KOPT-K1 (cell line): Measurements from ENCODE around the gene DCLK3.

Source experiments
- H3K27ac ChIP-seq: fragments of 200-600 bp; sonication (generic); 2 replicates; pipeline ENCODE4 v1.5.1; 2016; ENCODE audit warnings: antibody characterized with exemption, mild to moderate bottlenecking, low read depth, low read length; ENCODE audit not compliant: poor library complexity, severe bottlenecking
- H3K36me3 ChIP-seq: fragments of 200-600 bp; sonication (generic); 2 replicates; pipeline ENCODE4 v1.5.1; 2017; ENCODE audit warnings: antibody characterized with exemption, mild to moderate bottlenecking, low read length, moderate library complexity; ENCODE audit not compliant: insufficient read depth
- H3K9me3 ChIP-seq: fragments of 200-600 bp; sonication (generic); 2 replicates; pipeline ENCODE4 v1.5.1; 2017; ENCODE audit warnings: antibody characterized with exemption, low read length, mild to moderate bottlenecking; ENCODE audit not compliant: insufficient read depth, poor library complexity, severe bottlenecking

Gene DCLK3

DNA sequence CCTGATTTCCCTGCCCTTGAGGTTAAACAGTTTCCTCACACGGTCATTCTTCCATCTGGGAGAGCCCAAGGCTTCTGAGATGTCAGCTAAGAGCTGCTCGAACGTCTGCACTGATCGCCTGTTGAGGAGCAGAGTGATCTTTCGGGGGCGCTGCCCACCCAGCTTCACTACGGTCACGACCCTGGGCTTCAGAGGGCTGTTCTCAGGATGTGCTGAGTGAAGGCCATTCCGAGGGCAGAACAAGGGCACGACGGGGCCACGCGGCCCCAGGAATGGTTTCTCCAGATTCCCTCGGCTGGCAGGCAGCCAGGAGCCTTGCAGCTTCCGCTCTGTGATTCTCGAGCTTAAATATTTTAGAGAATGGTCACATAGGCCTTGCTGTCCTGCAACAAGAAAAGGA is 25.7 kb downstream of the DCLK3 start:
- Histone ChIP-seq H3K27ac (no peak overlapping the region), H3K9me3 (no peaks in the 10 kb centered on the region), H3K36me3 (no peaks in the 10 kb centered on the region)

DNA sequence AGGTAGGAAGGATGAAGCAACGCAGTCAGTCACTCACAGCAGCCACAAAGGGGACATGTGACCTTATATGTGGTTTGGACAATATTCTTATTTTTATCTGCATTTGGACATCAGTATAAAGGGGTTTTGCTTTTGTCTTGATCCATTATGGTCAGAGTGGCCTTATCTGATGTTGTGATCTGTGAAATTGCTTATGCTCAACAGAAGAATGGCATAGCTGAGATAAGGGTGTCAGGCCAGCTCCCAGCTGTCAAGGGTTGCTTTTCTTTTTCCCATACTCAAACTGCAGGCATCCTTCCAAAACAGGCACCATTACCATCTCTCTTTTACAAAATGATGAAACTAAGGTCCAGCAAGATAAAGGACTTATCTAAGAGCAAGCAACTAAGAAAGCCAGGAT is 28.1 kb downstream of the DCLK3 start:
- Histone ChIP-seq H3K27ac (no peak overlapping the region), H3K9me3 (no peaks in the 10 kb centered on the region)

DNA sequence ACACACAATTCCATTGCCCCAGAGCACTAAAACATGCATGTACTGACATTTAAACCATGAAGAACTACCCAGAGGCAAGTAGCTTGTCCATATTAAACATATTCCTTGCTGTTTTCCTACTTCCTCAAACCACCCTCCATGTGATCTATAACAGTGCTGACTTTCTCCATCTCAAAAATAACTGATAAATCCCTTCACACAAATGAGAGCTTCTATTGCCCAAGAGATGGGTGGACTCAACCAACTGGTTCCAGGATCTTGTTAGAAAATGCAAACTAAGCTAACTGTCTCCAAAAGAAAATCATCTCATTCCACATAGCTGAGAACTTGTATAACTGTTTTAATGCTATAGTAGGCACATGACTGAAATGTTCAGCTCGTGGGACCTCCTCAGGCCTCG is 29.6 kb downstream of the DCLK3 start:
- Histone ChIP-seq H3K36me3 (no peaks in the 10 kb centered on the region), H3K27ac (no peak overlapping the region), H3K9me3 (no peaks in the 10 kb centered on the region)

More for the DNA sequence above, 28.1 kb downstream of the DCLK3 start:
- no peaks in the 10 kb centered on the region for H3K36me3 ChIP-seq

DNA sequence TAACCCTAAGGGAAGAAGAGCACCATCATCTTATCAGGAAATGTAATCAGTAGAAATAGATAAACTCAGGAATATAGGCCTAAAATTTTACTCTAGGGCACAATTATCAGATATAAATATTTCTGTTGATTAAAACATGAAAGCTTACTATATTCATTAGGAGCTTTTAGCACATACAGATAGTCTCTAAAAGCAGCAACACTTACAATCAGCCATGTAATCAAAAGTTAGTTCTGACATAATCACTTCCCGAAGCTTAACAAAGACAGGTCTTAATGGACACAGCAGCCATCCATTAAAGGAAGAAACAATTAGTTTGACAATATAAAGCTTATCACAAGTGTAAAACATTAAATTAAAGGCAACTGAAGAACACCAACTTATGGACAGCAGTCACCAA is 30.6 kb downstream of the DCLK3 start:
- Histone ChIP-seq H3K27ac (no peak overlapping the region), H3K36me3 (no peaks in the 10 kb centered on the region), H3K9me3 (no peaks in the 10 kb centered on the region)

DNA sequence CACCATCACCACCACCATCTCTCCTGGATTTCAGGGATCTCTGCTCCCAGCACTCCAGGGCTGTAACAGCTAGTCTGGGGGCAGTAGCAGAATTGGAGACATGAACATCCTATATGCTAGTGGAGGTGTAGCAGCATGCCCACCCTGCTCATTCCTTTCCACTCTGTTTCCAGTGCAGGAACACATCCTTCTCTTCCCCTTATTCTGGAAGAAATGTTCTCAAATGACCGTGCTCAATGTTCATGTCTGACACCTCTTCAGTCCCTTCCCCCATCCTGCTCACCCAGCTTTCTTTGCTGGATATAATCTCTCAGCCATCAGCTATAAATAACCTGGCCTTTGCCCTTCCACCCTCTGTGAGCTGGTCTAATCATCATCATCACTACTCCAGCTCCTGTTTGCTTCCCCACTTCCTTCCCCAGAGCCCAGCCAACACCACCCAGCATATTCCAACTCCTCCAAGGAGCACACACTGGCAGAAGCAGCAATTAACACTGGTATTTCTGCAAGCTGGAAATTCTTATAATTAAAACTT is 31.1 kb downstream of the DCLK3 start:
- Histone ChIP-seq H3K27ac (no peak overlapping the region), H3K36me3 (no peaks in the 10 kb centered on the region), H3K9me3 (no peaks in the 10 kb centered on the region)

DNA sequence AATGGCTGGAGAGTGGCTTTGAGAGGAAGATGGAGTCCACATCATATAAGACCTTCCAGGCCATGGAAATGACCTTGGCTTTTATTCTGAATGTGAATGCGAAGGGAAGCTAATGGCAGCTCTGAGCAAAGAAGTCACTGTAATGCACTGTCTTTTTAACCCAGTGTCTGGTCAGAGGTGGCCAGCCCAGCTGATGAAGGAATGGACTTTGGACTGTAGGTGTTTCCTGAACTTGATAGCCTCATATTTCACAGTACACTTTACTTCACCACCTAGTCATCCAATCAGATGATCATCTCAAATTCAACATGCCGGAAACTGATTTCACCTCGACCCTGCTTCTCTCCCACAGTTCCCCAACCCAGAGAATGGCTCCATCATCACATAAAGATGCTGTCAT is 33.4 kb downstream of the DCLK3 start:
- H3K27ac ChIP-seq, result no peak overlapping the region
- no peaks in the 10 kb centered on the region for H3K9me3 ChIP-seq
- H3K36me3 ChIP-seq, result no peaks in the 10 kb centered on the region

DNA sequence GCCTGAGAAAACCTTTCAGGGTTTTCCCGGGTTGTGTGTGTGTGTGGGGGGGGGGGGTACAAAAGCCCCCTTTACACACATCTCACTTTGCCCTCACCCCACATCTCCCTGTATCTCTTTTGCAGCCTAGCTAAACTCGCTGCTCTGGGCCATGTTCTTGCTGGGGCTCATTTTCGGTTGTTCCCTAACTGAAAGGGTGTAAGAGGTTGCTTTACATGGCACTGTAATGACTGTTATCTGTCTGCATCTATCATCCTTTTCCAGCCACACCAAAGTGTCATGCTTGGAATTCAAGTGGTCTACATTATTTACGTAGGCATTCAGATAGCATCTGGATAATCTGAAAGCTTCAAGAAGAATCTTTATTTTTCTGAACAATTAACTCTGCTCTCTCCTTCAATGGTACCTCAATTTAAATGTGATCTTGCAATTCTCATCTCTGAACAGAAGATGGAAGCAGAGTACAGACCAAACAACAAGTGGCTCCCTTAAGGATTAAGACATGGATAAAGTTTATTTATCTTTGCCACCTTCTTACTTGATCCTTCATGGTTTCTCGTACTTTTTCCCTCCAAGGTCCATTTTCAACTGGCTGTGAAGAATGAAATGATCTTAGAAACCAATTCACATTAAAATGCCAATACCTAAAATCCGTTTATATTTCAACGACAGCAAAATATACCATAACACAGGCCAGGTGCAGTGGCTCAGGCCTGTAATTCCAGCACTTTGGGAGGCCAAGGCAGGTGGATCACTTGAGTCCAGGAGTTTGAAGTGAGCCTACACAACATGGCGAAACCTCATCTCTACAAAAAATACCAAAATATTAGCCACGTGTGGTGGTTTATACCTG is 34.9 kb downstream of the DCLK3 start:
- no peak overlapping the region for H3K27ac ChIP-seq
- H3K36me3 ChIP-seq, result no peaks in the 10 kb centered on the region
- H3K9me3 ChIP-seq, result no peaks in the 10 kb centered on the region

DNA sequence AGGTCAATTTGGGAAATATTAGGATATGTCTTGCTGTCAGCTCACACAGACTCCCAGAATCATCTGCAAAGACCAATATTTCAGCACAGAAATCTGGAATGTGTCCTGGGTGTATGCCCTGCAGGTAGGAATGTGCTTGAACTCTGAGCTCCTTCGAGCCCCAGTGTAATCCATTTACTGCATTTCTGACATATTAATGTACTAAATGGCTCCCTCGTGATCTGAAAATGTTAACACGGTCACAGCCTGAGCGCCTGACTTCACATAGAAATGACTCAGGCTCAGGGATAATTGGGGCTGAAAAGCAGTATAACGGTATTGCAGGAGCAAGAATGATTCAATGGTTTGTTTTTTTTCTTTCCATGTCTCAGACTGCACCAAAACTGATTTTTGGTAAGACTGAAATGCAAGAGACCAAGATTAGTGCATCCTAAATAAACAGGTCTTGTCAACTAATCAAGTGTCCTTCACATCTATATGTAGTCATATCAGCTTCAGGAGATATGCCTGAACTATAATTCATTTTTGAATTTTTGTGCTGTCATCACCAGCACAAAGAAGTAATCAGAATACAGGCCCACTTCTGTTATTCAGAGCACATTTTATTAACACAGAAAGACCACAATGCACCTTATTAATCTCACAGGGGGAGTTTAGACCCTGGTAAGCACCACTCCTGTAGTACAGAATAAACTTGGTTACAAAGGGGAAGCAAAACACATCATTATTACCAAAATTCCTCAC is 49.8 kb downstream of the DCLK3 start:
- Histone ChIP-seq H3K9me3 (no peaks in the 10 kb centered on the region), H3K36me3 (no peaks in the 10 kb centered on the region), H3K27ac (no peak overlapping the region)

DNA sequence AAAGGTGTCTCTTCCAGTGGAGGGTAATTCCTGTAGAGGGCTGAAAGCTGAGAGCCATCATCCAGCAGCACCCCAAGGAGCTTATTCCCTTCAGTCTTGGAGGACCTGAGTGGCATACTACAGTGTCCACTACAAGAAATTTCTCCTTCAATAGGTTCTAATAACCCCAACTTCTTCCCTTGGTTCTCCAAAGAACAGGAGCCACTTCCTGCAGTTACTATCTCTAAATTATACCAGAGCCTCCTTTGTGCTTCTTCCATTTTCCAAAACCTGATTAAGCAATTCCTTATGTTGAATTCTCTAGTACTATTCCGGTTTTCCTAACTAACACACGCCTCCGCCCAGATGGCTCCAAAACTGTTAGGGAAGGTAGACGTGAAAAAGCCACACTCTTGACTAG is 50.4 kb downstream of the DCLK3 start:
- Histone ChIP-seq H3K9me3 (no peaks in the 10 kb centered on the region), H3K27ac (no peak overlapping the region), H3K36me3 (no peaks in the 10 kb centered on the region)

DNA sequence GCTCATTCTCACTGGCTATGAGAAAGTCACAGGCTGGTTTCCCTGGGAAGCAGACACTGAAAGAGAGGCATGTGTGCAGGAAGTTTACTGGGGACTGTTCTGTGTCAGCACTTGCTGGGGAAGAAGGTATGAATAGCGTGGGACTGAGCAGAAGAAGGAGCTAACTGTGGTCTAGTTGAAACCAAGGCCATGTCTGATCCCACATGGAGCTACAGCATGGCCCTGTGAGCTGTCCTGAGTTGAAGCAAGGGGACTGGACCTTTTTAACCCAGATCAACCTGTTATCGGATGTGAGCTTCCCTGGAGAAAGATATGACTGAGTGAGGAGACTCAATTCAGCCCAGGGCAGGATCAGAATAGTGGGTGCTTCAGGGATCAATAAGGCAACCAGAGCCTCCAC is 53.7 kb downstream of the DCLK3 start:
- Histone ChIP-seq H3K36me3 (no peaks in the 10 kb centered on the region), H3K9me3 (no peaks in the 10 kb centered on the region), H3K27ac (no peak overlapping the region)

DNA sequence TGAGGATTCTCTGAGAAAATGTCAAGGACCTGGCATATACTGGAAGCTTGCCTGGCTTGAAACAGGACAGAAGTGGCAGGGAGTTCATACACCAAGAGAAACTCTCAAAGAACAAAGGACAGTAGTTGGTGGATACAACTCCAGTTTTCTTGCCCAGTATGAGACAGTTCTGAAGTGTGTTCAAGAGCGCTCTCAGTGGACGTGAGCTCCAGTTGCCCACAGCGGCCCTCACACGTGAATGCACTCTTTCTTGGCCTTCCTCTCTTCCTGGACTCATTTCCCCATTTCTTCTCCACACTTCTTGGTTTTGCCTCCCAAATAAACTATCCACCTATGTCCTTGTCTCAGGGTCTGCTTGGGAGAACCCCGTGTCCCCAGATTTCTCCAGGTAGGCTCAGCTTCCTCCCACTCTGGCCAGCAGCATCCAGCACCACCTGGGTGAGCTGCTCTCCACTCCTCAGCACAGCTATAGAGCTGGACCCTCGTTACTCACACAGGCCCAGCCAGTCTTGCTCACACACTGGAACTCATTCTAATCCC is 54.5 kb downstream of the DCLK3 start:
- Histone ChIP-seq H3K27ac (no peak overlapping the region), H3K36me3 (no peaks in the 10 kb centered on the region), H3K9me3 (no peaks in the 10 kb centered on the region)

DNA sequence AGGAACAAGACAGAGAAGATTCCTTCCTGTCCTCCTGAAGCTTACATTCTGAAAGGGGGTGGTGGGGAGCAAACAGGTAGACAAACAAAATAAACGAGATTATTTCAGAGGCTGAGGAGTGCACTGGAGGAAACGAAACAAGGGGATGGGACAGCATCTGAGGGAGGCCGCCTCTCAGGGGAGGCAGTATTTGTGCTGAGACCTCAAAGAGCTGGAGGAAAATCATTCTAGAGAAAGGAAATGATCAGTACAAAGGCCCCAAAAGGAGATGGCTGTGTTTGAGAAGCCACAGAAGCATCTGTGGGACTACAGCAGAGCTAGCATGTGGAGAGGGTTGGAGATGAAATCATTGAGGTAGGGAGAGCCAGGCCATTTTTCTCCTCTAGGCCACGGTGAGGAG is 55.1 kb downstream of the DCLK3 start:
- Histone ChIP-seq H3K36me3 (no peaks in the 10 kb centered on the region), H3K9me3 (no peaks in the 10 kb centered on the region), H3K27ac (no peak overlapping the region)

DNA sequence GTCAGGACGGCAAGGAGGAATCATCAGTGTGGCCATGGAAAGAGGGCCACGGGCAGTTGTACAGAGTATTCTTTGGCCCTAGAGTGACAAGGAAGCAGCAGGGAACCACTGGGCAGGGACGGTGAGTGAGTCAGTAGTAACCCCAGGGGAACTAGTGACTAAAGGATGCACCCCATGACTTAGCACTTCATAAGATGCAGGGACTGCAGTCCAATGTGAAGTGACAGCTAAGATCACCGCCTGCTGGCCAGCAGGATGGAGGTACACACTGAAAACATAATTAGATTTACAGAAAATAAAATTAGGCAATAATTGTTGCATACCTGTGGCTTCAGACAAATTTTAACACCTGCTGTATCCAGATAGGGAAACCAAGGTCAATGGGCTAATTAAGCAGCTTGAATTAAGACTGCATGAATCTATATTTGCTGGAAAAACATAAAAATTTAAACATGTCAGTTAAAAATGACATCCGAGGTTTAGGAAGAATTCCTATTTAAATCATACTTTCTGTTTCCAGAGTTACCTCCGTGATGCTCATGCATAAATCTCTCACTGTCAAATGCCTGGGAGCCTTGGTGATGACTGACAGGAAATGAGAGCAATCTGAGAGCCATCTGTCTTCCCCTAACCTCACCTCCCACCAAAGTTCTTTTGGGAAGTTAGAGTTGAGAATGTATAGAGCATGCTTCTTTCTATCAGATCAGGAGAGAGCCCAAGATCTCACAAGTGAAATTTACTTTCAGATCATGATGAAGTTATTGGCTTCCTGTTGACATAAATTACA is 56.5 kb downstream of the DCLK3 start:
- no peaks in the 10 kb centered on the region for H3K36me3 ChIP-seq
- no peaks in the 10 kb centered on the region for H3K9me3 ChIP-seq
- no peak overlapping the region for H3K27ac ChIP-seq

DNA sequence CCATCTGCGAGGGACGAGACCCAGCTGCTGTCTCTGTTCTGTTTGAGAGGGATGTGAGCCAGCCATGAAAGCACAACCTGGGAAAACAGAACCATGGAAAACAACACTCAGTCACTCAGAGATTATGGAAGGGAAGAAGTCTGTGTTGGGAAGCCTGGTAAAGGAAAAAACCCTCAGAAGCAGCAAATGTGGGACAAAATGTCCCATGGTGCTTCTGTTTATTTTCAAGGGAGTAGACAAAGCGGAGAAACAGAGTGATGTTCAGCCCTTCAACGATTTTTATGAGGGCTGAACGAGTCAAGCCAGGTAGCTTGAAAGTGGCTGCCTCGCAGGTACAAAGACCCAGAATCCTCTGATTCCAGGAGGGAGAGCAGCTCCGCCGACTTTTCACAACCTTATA is 59.3 kb downstream of the DCLK3 start:
- Histone ChIP-seq H3K27ac (no peak overlapping the region), H3K36me3 (no peaks in the 10 kb centered on the region), H3K9me3 (no peaks in the 10 kb centered on the region)

DNA sequence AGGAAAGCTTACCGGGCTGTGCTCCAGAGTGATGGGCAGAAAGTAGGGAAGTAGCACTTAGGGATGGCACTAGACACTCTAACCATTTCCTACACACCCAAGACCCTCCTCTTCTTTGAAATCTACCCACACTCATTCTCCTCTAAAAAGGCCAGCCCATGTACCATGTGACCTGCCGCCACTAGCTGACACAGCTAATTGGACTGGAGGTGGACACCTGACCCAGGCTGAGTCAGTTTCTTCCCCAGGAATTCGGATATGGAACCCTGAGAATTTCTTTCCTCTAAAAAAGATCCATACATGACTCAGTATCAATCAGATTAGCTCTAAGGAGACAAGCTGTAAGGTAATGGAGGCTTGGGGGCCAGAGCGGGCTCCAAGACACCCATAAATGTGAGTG is 60.1 kb downstream of the DCLK3 start:
- Histone ChIP-seq H3K27ac (no peak overlapping the region), H3K9me3 (no peaks in the 10 kb centered on the region)

More for the DNA sequence above, 60.1 kb downstream of the DCLK3 start:
- H3K36me3 ChIP-seq, result no peaks in the 10 kb centered on the region
